ENCODE results near the gene GLS. TPM values are rescaled to one million over a fixed set of nuclear protein-coding genes. Genes with fewer than 3 reads are reported as not detected.
A peak's percentile ranks its signal among the peaks of the same experiment; 100 is the strongest.

The GLS gene
- total RNA-seq, 1 donor from 2014 or later: 160 TPM

- H3K27me3 Mint-ChIP-seq: no peaks in the 10 kb centered on the region
- H3K27ac Mint-ChIP-seq: no peak overlapping the region
- H3K36me3 Mint-ChIP-seq: no peaks in the 10 kb centered on the region
- H3K4me3 Mint-ChIP-seq: no peak overlapping the region
- TF ChIP-seq CTCF (conservative IDR thresholded peaks at IDR 0.05): no peak
- H3K4me1 Mint-ChIP-seq (ENCODE audit: unreplicated experiment): no peaks in the 10 kb centered on the region
- H3K9me3 Mint-ChIP-seq: no peaks in the 10 kb centered on the region
- DNase-seq (ENCODE audit: extremely low spot score, unreplicated experiment): no peak
Measured at GRCh38 chr2:190938771-190939335, 58.2 kb downstream of the GLS start.

GRCh38 chr2:190940454-190940853, 59.8 kb downstream of the GLS start:
- no peaks in the 10 kb centered on the region for H3K36me3 Mint-ChIP-seq
- DNase-seq (ENCODE audit: extremely low spot score, unreplicated experiment): no peak
- no peak overlapping the region for H3K4me3 Mint-ChIP-seq
- no peaks in the 10 kb centered on the region for H3K4me1 Mint-ChIP-seq (ENCODE audit: unreplicated experiment)
- H3K27me3 Mint-ChIP-seq: no peaks in the 10 kb centered on the region
- H3K9me3 Mint-ChIP-seq: no peaks in the 10 kb centered on the region
- TF ChIP-seq CTCF (conservative IDR thresholded peaks at IDR 0.05): no peak
- H3K27ac Mint-ChIP-seq: no peak overlapping the region

- TF ChIP-seq CTCF (conservative IDR thresholded peaks at IDR 0.05): no peak
- no peak for DNase-seq (ENCODE audit: extremely low spot score, unreplicated experiment)
- no peak overlapping the region for H3K27ac Mint-ChIP-seq
Measured at GRCh38 chr2:190941571-190941970, 61.0 kb downstream of the GLS start.

GRCh38 chr2:190942697-190943096, 62.1 kb downstream of the GLS start:
- no peak overlapping the region for H3K4me3 Mint-ChIP-seq
- no peak for TF ChIP-seq CTCF (conservative IDR thresholded peaks at IDR 0.05)
- no peaks in the 10 kb centered on the region for H3K36me3 Mint-ChIP-seq
- H3K9me3 Mint-ChIP-seq: no peaks in the 10 kb centered on the region
- no peak overlapping the region for H3K27ac Mint-ChIP-seq
- DNase-seq (ENCODE audit: extremely low spot score, unreplicated experiment): no peak
- H3K27me3 Mint-ChIP-seq: no peaks in the 10 kb centered on the region
- H3K4me1 Mint-ChIP-seq (ENCODE audit: unreplicated experiment): no peaks in the 10 kb centered on the region

More at GRCh38 chr2:190941571-190941970, 61.0 kb downstream of the GLS start:
- H3K4me1 Mint-ChIP-seq (ENCODE audit: unreplicated experiment): no peaks in the 10 kb centered on the region
- H3K4me3 Mint-ChIP-seq: no peak overlapping the region
- no peaks in the 10 kb centered on the region for H3K27me3 Mint-ChIP-seq
- H3K36me3 Mint-ChIP-seq: no peaks in the 10 kb centered on the region
- no peaks in the 10 kb centered on the region for H3K9me3 Mint-ChIP-seq

- no peak for TF ChIP-seq CTCF (conservative IDR thresholded peaks at IDR 0.05)
Measured at GRCh38 chr2:190943706-190944105, 63.1 kb downstream of the GLS start.

GRCh38 chr2:190947141-190947540, 66.5 kb downstream of the GLS start:
- Mint-ChIP-seq H3K27ac (no peak overlapping the region), H3K36me3 (no peaks in the 10 kb centered on the region), H3K9me3 (no peaks in the 10 kb centered on the region), H3K27me3 (no peaks in the 10 kb centered on the region), H3K4me3 (peak overlapping the region; percentile 30), H3K4me1 (ENCODE audit: unreplicated experiment) (no peaks in the 10 kb centered on the region)
- DNase-seq (ENCODE audit: extremely low spot score, unreplicated experiment): no peak
- no peak for TF ChIP-seq CTCF (conservative IDR thresholded peaks at IDR 0.05)

More at GRCh38 chr2:190943706-190944105, 63.1 kb downstream of the GLS start:
- Mint-ChIP-seq H3K4me3 (no peak overlapping the region), H3K4me1 (ENCODE audit: unreplicated experiment) (no peaks in the 10 kb centered on the region), H3K27me3 (no peaks in the 10 kb centered on the region), H3K36me3 (no peaks in the 10 kb centered on the region), H3K27ac (no peak overlapping the region), H3K9me3 (no peaks in the 10 kb centered on the region)
- no peak for DNase-seq (ENCODE audit: extremely low spot score, unreplicated experiment)
